NCI-H82 treated with DMSO at 0.1 percent for 48 hours (cell line): Measurements from ENCODE around the gene FILIP1L.

Source experiments
- DNase-seq: peaks from one replicate; lab custom pipeline; 2025; ENCODE audit not compliant: unreplicated experiment; lab: John Stamatoyannopoulos, UW

The FILIP1L gene

DNA sequence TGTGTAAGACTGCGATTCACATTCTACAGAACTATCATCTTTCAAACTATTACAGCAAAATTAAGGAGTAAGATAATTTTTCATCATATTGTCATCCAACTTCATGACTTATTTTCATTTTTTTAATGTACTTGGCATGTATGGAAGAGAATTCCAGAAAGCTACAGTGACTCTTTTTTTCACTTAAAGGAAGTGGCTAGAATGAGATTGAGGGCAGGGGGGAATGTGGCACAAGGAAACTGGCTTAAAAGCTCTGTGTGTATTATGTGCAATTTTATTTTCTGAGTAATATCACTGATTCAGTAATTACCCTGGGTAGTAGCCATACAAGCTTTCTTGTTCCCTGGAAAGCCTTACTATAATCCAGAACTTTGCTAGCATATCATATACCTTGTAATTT is 94.6 kb downstream of the FILIP1L start:
- no peak for DNase-seq

DNA sequence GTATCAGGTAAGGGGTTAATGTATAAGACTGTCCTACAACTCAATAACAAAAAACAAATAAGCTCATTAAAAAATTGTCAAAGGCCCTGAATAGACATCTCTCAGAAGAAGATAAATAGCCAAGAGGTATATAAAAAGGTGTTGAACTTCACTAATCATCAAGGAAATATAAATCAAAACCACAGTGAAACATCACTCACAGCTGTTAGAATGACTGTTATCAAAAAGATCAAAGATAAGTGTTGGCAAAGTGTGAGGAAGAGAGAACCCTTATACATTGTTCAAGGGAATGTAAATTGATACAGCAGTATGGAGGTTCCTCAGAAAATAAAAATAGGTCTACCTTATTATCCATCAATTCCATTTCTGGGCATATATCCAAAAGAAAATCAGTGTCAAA is 95.5 kb downstream of the FILIP1L start:
- DNase-seq = no peak

DNA sequence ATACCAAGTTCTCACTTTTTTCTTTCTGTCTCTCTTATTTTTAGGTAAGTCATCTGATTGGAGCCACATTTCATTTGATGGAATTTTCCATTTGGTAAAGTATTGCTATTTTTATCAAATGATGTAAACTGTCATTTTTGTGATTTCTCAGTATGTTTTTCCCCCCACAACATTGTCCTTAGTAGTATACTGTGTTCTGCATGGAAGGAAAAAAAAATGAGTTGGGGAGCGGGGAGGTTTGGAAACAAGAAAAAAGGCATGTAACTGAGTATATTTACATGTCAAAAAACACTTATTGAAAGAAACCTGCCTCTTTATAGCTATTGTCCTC is 104.2 kb downstream of the FILIP1L start:
- DNase-seq = no peak

DNA sequence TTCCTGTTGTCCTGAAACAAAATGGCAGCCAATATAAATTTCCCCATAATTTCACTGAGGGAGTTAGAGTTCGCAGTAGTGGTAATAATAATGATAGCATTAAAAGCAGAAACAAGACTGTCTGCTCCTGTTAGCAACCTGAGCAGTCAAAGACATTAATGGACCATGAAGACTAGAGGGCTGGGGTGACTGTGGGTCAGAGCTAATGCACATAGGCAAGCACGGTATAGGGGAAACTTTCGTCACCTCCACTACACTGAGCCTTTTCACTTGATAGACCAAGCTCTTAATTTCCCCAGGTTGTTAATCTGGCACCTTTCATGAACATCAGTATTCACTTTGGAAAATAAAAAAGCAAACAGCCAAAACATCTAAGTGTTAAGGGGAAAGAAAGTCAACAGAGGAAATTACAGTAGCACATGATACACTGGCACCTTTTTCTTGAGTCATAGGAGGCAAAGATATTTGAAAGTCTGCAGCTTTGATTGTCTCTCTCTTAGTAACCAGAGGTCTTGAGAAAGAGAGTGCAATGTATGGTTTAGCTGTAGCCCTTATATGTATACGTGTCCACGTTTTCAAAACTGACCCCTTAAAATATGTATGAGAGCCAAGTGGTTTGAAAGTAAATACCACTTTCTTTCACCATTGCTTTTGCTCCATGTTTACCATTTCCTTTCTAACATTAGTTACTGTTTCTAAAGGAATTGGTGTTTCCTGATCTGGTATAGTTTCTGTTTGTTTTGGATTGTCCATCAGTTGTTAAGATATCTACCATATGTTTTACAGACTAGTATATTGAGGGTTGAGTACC is 104.8 kb downstream of the FILIP1L start:
- no peak for DNase-seq

DNA sequence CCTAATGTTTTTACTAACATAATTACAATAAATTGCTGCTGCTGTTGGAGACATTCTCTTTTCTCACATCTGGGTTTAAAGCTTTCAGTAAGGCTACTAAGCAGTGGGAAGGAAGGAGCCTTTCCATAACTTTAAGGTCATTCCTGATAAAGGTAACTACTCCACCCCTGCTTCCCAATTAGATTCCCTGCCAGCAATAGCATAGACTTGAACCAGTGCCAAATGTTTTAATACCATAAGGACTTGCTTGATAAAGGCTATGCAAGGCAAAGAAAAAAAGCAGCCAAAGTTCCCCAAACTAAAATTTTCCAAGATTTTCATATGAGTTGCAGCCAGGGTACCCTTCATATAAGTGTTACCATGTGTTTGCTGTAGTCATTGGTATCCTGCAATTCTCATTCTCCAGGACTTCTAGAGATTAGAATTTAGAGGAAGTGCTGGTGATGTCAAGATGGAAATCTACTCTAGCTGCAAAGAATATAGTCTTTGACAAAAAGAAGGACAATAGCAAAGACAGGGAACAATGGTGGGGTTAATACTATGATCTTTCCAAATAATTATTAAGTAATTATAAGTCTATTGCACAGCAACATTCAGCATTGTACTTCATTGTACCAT is 106.1 kb downstream of the FILIP1L start:
- no peak for DNase-seq

DNA sequence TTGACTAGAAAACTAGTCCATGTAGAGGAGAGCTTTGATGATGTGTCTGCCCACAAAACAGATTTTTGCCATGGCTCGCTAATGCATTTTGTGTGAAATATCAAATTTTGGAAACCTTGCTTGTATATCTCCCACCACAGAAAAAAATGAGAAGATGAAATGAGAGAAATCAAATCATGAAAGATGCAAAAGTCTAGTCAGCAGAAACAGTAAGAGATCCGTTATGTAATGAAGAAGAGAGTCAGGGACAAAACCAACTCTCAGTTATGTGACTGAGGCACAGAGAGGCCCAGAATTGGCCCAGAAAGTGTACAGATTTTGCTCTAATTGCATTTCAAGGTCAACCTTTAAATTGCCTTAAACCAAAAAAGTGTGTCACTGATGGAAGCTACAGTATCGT is 107.0 kb downstream of the FILIP1L start:
- no peak for DNase-seq

DNA sequence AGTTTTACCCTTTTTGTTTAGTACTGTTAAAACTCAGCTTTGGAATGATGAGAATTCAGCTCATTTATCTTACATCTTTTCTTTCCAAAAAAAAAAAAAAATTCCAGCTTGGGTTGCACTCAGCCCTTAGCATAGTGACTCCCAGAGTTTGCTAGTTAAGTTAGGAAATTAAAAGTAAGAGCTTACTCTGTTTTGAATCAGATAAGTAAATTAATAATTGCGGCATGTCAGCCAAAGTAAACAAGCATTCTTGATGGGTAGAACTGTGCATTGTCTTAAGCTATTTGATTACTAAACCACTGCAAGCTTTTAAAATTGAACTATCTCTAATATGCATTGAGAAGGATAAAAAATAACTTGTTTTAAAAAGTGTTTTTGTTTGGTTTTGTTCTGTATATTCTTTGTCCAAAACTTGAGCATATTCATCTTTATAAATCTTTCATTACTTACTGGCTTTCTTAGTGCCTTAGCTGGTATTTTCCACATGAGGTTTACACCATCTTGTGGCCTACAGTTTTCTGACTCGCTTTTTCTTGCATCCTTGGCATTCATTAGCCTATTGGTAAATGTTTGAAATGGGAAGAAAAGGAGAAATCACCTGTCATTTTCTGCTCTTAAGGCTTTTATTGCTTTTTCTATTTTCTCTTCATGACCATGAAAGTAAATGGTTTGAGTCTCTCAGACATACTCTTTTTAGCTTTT is 107.6 kb downstream of the FILIP1L start:
- DNase-seq = no peak

DNA sequence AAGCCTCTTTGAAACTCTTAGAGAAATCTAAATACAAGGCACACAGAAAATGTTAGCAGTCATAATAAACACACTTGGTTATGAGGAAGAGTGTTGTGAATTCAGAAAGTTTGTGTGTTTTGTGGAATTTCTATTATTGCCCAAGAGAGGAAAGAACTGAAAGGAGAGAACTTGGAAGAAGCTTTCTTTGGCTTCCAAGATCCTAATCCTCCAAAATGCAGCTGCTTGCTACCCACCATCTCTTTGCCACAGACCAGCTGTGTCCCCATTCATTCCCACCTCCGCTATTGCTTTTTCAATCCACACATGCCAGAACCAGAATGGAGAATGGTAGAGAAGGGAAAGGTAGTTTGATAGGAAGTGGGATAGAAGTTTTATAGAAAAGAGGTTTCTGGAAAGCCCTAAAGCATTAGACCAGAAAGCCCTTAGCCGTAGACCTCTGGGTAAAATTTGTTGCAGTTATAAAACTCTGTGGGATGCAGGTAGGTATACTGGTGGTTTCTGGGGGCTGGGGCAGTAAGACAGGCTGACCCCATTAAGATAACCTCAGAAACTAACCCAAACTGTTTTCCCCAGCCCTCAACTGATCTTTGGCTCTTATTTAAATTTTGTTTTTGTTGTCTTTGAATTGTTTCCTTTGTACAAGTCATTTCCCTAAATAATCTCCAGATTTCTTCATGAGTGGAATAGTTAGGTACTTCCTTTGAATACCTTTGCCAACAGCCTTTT is 108.5 kb downstream of the FILIP1L start:
- no peak for DNase-seq

DNA sequence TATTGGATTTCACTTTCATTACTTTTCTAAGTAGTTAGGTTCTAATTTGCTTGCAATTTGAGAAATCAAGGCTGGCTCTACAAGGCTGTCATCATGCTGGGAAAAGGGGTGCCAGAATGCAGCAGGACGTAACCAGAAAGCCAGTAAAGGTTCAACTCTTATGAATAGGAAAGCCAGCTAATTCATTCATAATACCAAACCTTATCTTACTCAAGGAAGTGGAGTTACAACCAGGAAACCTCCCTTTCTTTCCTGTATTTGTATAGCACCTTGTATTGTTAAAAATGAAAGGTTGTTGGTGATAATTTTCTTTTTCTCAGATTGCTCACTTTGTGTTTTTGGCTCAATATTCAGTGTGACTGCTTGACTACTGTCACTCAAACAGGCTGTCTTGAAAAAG is 109.4 kb downstream of the FILIP1L start:
- no peak for DNase-seq

DNA sequence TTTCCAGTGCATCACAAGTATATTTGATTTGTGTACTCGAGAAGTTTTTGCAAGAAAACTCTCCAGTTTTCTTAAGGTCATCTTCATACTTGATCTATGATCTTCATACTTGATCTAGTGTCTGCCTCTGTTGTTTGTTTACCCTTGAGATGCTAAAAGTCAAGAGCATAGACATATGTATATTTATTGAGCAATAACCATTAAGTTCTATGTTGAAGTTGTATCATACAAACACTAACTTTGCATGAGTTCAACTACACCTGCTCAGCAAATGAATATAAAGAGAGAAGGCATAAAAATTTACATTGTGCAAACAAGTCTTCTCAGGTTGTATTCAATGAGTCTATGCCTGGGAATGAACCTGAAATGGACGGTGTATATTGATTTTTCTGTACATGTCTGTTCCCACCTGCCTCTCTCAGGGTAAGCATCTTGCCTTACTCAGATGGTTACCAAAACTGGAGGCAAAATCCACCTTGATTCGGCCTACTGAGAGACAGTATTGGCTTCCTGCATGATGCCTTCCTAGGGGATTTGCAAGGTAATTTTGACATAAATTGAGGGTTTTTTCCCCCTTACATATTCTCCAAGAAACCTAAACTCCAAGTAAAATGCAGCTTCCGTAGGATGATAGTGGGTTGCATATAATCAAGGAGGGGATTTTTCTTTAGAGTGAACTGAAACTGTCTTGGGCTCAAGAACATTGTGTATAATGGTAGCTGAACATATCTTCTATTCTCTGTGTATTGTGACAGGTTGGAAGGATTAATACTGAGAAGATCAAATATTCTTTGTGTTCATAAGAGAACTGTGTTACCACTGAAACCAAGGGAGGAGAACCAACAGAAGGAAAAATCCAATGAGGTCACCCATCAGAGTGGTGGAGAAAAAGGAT is 110.4 kb downstream of the FILIP1L start:
- no peak for DNase-seq

DNA sequence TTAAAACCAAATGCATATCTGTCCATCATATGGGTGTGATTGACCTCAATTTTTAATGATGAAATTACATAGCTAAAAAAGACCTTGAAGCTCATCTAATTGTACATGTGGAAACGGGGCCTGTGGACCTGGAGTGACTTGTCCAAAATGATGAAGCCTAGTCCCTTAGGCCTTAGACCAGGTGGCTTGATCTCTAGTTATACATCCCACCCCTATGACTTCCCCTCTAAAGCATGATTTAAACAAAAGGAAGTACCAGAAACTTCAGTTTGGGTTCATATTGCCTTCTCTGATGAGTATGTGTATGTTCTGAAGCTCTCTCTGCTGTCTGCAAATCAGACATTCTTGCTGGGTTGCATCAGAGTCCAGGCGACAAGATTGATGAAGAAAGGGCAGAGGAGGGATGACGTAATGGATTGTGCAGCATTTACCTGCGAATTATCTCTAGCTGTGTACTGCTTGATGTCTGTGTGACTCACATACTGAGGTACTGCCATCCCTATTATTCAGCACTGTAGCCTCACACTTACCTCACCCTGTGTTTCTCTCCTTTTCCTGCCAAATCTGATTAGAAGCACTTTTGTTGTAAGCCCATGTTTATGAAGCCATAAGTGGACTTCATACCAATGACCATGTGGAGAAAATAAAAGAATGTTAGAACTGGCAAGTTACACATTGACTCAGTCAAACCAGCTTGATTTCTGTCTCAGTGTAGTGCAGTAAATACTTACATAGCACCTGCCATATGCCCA is 111.5 kb downstream of the FILIP1L start:
- DNase-seq = no peak

DNA sequence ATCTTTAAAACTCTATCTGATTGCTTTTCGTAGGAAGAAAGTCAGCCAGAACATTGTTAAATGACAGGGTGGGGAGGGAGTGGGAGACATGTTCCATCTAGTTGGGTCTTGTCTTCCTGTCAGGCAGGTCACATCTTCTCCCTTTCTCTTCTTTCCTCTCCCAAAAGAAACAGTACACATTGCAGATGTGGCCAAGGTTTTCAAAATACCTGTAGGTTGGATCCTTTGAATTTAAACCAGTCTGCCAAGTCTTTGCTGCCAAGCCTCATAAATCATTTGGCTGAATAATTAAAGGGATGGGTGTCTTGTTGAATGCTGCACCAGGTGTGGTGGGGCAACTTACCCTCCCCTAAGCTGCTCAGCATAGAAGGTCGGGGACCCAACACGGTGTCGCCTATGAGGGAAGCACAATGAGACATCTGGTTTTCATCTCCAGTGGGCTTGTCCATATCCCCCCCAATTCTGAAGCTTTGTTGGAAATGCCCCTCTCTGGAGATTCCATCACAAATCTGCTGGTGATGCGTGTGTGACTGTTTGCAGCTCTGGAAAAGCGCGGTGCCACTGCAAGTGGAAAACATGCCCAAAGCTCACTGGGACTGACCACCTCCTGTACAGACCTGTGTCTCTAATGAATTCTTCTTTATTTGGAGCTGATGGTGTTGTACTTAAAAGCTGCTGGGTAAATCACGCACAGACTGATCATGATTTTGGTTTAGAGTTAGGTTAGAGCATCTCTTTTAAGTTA is 112.6 kb downstream of the FILIP1L start:
- no peak for DNase-seq

DNA sequence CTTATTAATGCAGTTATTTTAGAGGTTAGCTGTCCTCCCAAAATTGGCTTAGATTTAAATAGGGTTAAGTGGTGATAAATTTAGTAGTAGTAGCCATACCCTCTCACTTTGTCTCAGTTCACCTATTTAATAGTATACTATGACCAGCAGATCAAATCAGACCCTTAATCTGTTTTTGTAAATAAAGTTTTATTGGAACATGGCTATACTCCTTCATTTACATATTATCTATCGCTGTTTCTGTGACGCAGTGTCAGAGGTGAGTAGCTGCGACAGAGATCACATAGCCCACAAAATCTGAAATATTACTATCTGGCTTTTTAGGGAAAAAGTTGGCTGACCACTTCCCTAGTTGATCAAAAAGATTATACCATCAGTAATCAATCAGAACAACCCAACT is 113.2 kb downstream of the FILIP1L start:
- no peak for DNase-seq

DNA sequence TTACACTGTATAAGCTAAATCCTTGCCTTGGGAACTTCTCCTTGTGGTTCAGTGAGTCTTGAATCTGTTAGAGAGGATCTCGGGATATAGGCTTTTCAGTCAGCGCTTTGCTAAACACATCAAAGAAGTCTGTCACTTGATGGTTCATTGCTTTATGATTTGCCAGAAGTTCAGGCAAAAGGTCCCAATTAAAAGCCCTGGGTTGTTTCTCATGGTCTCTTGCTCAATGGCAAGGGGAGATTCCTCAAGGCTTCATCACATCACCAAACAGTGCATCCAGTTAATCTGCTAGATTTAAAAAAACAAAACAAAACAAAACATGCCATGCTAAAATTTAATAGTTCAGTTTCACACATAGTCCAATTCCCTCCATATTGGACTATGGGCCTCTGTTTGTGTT is 114.8 kb downstream of the FILIP1L start:
- no peak for DNase-seq

DNA sequence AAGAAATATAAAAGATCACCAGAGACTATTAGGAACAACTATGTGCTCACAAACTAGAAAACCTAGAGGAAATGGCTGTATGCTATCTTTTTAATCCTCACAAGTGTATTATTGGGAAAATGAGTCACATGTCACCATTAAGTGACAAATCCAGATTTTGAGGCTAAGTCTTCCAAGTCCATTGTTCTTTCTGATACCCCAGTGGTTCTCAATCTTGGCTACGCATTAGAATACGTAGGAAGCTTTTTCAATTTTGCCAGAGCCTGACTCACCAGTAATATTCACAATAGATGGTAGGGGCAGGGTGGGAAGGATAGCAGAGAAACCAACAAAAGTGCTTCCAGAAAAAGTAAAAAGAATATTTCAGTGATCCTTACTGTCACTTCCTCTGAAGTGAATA is 117.0 kb downstream of the FILIP1L start:
- DNase-seq = no peak

DNA sequence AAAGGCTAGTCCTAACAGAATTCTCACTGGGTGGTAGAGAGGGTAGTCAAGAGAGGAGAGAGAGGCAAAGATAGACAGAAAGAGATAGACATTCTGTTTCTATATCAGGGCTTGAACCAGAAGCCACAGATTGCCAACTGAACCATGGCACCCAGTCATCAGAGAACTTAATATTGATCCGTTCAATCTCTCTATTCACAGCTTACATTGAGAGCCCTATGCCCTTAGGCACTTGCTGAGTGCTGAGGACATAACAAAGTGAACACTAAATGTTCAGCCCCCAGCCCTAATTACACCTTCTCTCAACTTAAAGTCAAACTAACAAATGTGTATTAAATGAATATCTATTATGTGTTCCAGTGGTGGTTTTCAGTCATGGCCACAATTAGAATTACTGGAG is 124.1 kb downstream of the FILIP1L start:
- no peak for DNase-seq

DNA sequence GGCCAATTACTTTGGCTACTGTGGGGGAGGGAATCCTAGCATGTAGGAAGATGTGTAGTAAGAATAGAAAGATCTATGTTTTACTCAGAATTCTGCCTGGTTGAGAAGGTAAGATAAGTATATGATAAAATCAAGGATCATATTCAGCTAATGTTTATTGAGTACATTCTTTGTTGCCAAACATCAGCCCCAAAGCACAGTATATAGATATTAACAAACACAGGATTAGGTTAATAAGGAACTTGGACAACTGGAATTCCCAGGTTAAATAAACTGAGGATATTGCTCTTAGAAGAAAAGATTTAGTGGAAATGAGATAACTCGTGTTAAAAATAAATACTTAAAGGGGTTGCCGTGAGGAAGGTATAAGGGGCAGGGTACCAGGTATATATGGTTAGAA is 129.6 kb downstream of the FILIP1L start:
- no peak for DNase-seq

DNA sequence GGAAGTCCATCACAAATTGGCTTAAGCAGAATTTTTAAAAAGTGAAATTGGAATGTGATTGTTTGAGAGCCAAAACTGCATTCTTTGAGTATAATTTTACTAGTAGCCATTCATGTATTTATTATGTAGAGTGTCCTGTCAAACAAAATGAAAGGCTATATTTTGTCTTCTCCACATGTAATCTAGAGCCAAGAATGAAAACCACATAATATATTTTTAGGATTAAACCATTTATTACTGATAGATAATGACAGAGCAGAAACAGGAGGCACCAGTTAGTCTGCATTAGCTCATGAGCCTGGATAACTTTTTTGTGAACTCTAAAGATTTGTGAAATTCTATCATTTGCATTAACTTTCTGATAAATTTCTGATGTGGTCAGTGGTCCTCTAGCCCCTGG is 130.2 kb downstream of the FILIP1L start:
- DNase-seq = no peak

DNA sequence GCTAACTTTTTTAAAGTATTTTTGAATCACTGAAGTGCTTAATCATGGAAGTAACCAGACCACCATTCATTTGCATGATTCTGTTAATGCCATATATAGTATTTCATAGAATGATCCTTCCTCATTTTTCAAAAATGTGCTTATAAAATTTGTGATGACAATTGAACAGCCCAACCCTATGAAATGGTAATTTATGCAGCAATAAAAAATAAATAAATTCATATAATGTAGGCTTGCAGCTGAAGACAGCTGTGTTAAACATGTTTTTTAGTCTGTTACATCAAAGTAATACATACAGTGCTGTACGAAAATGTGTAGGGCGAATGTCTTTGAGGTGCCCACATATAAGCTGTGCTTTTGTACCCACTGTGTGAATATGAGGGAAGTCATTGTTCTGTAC is 131.7 kb downstream of the FILIP1L start:
- DNase-seq = no peak
